ENCODE results near the gene CNGA3. TPM values are rescaled to one million over a fixed set of nuclear protein-coding genes. Genes with fewer than 3 reads are reported as not detected.

The CNGA3 gene
- total and polyA plus RNA-seq, 2 experiments from 2014 or later = not detected

DNA sequence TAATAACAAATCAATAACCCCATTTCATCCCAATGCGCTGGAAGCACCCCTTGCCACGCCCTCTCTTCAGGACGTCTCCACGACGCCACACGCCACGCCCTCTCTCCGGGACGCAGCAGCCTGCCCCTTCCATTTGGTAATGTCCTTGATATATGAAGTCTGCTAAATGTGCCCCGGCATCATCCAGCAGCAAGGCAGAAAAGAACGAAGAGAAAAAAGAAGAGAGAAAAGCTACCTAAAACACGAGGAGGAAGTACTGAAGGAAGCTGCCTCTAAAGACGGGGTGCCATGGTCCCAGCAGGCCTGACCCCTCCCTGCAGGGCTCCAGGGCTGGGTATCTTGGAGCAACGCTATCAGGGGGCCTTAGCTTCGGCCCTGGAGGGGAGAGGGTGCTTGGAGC lies 41.8 kb downstream of the CNGA3 start:
- H3K9me2 ChIP-seq (ENCODE audit: insufficient read depth) = 0 out of 2 replicates have a peak, but pooled peaks cover 3% of the 10 kb centered on the region
- H4K20me1 ChIP-seq (replicated peaks; ENCODE audit: insufficient read depth) = 0 out of 2 replicates have a peak, but pooled peaks cover 6% of the 10 kb centered on the region
- TF ChIP-seq, protein P1, sequence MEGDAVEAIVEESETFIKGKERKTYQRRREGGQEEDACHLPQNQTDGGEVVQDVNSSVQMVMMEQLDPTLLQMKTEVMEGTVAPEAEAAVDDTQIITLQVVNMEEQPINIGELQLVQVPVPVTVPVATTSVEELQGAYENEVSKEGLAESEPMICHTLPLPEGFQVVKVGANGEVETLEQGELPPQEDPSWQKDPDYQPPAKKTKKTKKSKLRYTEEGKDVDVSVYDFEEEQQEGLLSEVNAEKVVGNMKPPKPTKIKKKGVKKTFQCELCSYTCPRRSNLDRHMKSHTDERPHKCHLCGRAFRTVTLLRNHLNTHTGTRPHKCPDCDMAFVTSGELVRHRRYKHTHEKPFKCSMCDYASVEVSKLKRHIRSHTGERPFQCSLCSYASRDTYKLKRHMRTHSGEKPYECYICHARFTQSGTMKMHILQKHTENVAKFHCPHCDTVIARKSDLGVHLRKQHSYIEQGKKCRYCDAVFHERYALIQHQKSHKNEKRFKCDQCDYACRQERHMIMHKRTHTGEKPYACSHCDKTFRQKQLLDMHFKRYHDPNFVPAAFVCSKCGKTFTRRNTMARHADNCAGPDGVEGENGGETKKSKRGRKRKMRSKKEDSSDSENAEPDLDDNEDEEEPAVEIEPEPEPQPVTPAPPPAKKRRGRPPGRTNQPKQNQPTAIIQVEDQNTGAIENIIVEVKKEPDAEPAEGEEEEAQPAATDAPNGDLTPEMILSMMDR (conservative IDR thresholded peaks at IDR 0.05; ENCODE audit: low read depth in 2 of 2) = no peak
- TF ChIP-seq ZNF331 (CRISPR knock-in tag; IDR thresholded peaks at IDR 0.05; ENCODE audit: low read depth) = no peak
- no peak for TF ChIP-seq JUNB (IDR thresholded peaks at IDR 0.05; ENCODE audit: unreplicated experiment)
- TF ChIP-seq, protein P2, sequence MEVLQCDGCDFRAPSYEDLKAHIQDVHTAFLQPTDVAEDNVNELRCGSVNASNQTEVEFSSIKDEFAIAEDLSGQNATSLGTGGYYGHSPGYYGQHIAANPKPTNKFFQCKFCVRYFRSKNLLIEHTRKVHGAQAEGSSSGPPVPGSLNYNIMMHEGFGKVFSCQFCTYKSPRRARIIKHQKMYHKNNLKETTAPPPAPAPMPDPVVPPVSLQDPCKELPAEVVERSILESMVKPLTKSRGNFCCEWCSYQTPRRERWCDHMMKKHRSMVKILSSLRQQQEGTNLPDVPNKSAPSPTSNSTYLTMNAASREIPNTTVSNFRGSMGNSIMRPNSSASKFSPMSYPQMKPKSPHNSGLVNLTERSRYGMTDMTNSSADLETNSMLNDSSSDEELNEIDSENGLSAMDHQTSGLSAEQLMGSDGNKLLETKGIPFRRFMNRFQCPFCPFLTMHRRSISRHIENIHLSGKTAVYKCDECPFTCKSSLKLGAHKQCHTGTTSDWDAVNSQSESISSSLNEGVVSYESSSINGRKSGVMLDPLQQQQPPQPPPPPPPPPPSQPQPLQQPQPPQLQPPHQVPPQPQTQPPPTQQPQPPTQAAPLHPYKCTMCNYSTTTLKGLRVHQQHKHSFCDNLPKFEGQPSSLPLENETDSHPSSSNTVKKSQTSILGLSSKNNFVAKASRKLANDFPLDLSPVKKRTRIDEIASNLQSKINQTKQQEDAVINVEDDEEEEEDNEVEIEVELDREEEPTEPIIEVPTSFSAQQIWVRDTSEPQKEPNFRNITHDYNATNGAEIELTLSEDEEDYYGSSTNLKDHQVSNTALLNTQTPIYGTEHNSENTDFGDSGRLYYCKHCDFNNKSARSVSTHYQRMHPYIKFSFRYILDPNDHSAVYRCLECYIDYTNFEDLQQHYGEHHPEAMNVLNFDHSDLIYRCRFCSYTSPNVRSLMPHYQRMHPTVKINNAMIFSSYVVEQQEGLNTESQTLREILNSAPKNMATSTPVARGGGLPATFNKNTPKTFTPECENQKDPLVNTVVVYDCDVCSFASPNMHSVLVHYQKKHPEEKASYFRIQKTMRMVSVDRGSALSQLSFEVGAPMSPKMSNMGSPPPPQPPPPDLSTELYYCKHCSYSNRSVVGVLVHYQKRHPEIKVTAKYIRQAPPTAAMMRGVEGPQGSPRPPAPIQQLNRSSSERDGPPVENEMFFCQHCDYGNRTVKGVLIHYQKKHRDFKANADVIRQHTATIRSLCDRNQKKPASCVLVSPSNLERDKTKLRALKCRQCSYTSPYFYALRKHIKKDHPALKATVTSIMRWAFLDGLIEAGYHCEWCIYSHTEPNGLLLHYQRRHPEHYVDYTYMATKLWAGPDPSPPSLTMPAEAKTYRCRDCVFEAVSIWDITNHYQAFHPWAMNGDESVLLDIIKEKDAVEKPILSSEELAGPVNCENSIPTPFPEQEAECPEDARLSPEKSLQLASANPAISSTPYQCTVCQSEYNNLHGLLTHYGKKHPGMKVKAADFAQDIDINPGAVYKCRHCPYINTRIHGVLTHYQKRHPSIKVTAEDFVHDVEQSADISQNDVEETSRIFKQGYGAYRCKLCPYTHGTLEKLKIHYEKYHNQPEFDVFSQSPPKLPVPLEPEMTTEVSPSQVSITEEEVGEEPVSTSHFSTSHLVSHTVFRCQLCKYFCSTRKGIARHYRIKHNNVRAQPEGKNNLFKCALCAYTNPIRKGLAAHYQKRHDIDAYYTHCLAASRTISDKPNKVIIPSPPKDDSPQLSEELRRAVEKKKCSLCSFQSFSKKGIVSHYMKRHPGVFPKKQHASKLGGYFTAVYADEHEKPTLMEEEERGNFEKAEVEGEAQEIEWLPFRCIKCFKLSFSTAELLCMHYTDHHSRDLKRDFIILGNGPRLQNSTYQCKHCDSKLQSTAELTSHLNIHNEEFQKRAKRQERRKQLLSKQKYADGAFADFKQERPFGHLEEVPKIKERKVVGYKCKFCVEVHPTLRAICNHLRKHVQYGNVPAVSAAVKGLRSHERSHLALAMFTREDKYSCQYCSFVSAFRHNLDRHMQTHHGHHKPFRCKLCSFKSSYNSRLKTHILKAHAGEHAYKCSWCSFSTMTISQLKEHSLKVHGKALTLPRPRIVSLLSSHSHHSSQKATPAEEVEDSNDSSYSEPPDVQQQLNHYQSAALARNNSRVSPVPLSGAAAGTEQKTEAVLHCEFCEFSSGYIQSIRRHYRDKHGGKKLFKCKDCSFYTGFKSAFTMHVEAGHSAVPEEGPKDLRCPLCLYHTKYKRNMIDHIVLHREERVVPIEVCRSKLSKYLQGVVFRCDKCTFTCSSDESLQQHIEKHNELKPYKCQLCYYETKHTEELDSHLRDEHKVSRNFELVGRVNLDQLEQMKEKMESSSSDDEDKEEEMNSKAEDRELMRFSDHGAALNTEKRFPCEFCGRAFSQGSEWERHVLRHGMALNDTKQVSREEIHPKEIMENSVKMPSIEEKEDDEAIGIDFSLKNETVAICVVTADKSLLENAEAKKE (CRISPR knock-in tag; IDR thresholded peaks at IDR 0.05) = no peak
- TF ChIP-seq STAT1 (IDR thresholded peaks at IDR 0.05; ENCODE audit: unreplicated experiment) = no peak
- TF ChIP-seq CREB1 (CRISPR knock-in tag; IDR thresholded peaks at IDR 0.05; ENCODE audit: low read depth) = no peak
- TF ChIP-seq POLR2AphosphoS5 (IDR thresholded peaks at IDR 0.05; ENCODE audit: low read depth) = no peak
- TF ChIP-seq ZNF114 (CRISPR knock-in tag; IDR thresholded peaks at IDR 0.05) = no peak
- no peaks in the 10 kb centered on the region for H3K4me1 ChIP-seq (ENCODE audit: insufficient read depth)
- H2AFZ ChIP-seq = no peak overlapping the region
- Mint-ChIP-seq H3K27me3 (ENCODE audit: insufficient read depth, low read depth, poor library complexity) (peaks cover 10% of the 10 kb centered on the region), H3K36me3 (ENCODE audit: low read depth) (no peaks in the 10 kb centered on the region; the same call in 2 of the 3 replicates), H3K27ac (no peak overlapping the region), H3K4me1 (peaks cover 4% of the 10 kb centered on the region; the same call in 1 of the 3 replicates), H3K4me3 (no peak overlapping the region), H3K9me3 (no peaks in the 10 kb centered on the region)
- no peaks in the 10 kb centered on the region for H3K36me3 ChIP-seq (ENCODE audit: insufficient read depth)
- H3K4me2 ChIP-seq = no peak overlapping the region
- H3K27ac ChIP-seq (ENCODE audit: low read depth) = no peak overlapping the region
- DNase-seq (ENCODE audit: low spot score) (no peak), ATAC-seq (no peak)
- no peak overlapping the region for H3K4me3 ChIP-seq
- no peaks in the 10 kb centered on the region for H3K27me3 ChIP-seq (ENCODE audit: insufficient read depth)
- H3K79me2 ChIP-seq (replicated peaks; ENCODE audit: insufficient read depth) = no peaks in the 10 kb centered on the region
- H3F3A ChIP-seq (replicated peaks; ENCODE audit: low read depth) = no peaks in the 10 kb centered on the region

All from GM23338 (cell line).